Breast epithelium (tissue), 4 donors: ENCODE data around the gene DDX41. TPM values are rescaled to one million over a fixed set of nuclear protein-coding genes. Genes with fewer than 3 reads are reported as not detected.
"Not testable (repeated sequence)": the region's sequence is repeated elsewhere in the genome, so short reads cannot be mapped to it uniquely, and the experiment has no call there.

Source experiments
- DNase-seq, 2 donors: peaks; one replicate each; pipeline ENCODE4 v3.0.0-alpha.2; 2019; ENCODE audit warnings: low spot score in 2 of 2
- H3K27ac ChIP-seq, 2 donors: fragments of 200-600 bp; sonication (generic) in 1 of 2; one replicate each; pipeline ENCODE4 v1.5.1; 2016 to 2019; ENCODE audit warnings: mild to moderate bottlenecking in 1 of 2
- H3K27me3 ChIP-seq, 2 donors: fragments of 200-600 bp; sonication (generic) in 1 of 2; one replicate each; pipeline versions ENCODE4 v1.5.1 to v1.6.0; 2017 to 2019; ENCODE audit warnings: control low read depth in 1 of 2, mild to moderate bottlenecking in 1 of 2
- H3K36me3 ChIP-seq: fragments of 200-600 bp; one replicate; pipeline ENCODE4 v1.5.1; 2019
- H3K4me1 ChIP-seq, 2 donors: fragments of 200-600 bp; sonication (generic); one replicate each; pipeline ENCODE4 v1.5.1; 2016 to 2019; ENCODE audit warnings: control low read depth in 1 of 2
- H3K4me3 ChIP-seq, 3 donors: fragments of 200-600 bp; sonication (generic); 1 replicate in 2 of 3; 2 replicates in 1 of 3; pipeline ENCODE4 v1.5.1; 2016 to 2019; ENCODE audit warnings: mild to moderate bottlenecking in 3 of 3, moderate library complexity in 2 of 3
- H3K9me3 ChIP-seq, 2 donors: fragments of 200-600 bp; sonication (generic) in 1 of 2; one replicate each; pipeline ENCODE4 v1.5.1; 2016 to 2019; ENCODE audit warnings: control low read depth in 1 of 2
- CTCF ChIP-seq, 3 donors: fragments of 450-650 bp; IDR thresholded peaks; one replicate each; pipeline ENCODE4 v1.5.1; 2016 to 2017; ENCODE audit warnings: antibody characterized with exemption in 3 of 3, mild to moderate bottlenecking in 3 of 3, moderate library complexity in 3 of 3
- POLR2A ChIP-seq: fragments of 450-650 bp; IDR thresholded peaks from one replicate; pipeline ENCODE4 v1.6.1; 2016; ENCODE audit warnings: antibody characterized with exemption, mild to moderate bottlenecking, moderate library complexity
- POLR2AphosphoS5 ChIP-seq, 3 donors: sonication (generic); formaldehyde crosslinking; IDR thresholded peaks; one replicate each; pipeline ENCODE4 v1.6.1; 2017; ENCODE audit warnings: antibody characterized with exemption in 3 of 3
- intact Hi-C: fragments of 100-400 bp; cut with DNase I; formaldehyde crosslinking; loops from one replicate; pipeline ENCODE4 v1.15.1; 2023; ENCODE audit warnings: low total_unique reads
- total RNA-seq, 3 donors: library from RNA; depleted of rRNA; stranded (reverse); fragments of >200 nt; gene quantifications; one replicate each; pipeline ENCODE4 v1.1.0, GENCODE V29; 2016

Gene DDX41
- total RNA-seq, 3 donors from 2014 or later: 76.0 to 110 (median 103) TPM

- H3K27ac ChIP-seq: peak overlapping the region; percentile 54 to 66
- H3K4me3 ChIP-seq: no peak overlapping the region
- TF ChIP-seq POLR2A (no peak), POLR2AphosphoS5 (IDR thresholded peaks at IDR 0.05) (no peak), CTCF (IDR thresholded peaks at IDR 0.05) (no peak)
- intact Hi-C loops: no loop called here
- H3K27me3 ChIP-seq: no peaks in the 10 kb centered on the region
- peaks cover 9 to 11% of the 10 kb centered on the region in 2 donors for H3K4me1 ChIP-seq
- peak in 1 of 2 donors; percentile 6 for DNase-seq
- H3K9me3 ChIP-seq: no peaks in the 10 kb centered on the region
- no peaks in the 10 kb centered on the region for H3K36me3 ChIP-seq
Observed at GRCh38 chr5:177537389-177538361, 20.9 kb upstream of the DDX41 start.

GRCh38 chr5:177536386-177536785 is 19.6 kb upstream of the DDX41 start:
- H3K27ac ChIP-seq: no peak overlapping the region
- H3K27me3 ChIP-seq: no peaks in the 10 kb centered on the region
- peaks cover 9 to 11% of the 10 kb centered on the region in 2 donors for H3K4me1 ChIP-seq
- peak in 1 of 2 donors; percentile 42 for DNase-seq
- no peak for TF ChIP-seq POLR2A
- no peak for TF ChIP-seq POLR2AphosphoS5 (IDR thresholded peaks at IDR 0.05)
- no peak for TF ChIP-seq CTCF (IDR thresholded peaks at IDR 0.05)
- H3K36me3 ChIP-seq: no peaks in the 10 kb centered on the region
- intact Hi-C loops: no loop called here
- no peaks in the 10 kb centered on the region for H3K9me3 ChIP-seq
- H3K4me3 ChIP-seq: no peak overlapping the region

- Histone ChIP-seq H3K4me3 (no peak overlapping the region), H3K4me1 (peaks cover 9 to 11% of the 10 kb centered on the region in 2 donors), H3K36me3 (no peaks in the 10 kb centered on the region), H3K27ac (no peak overlapping the region), H3K27me3 (no peaks in the 10 kb centered on the region), H3K9me3 (no peaks in the 10 kb centered on the region)
- no peak for TF ChIP-seq POLR2AphosphoS5 (IDR thresholded peaks at IDR 0.05)
- no peak for TF ChIP-seq POLR2A
- no peak for TF ChIP-seq CTCF (IDR thresholded peaks at IDR 0.05)
- intact Hi-C loops: no loop called here
- peak in 1 of 2 donors; percentile 36 for DNase-seq
Observed at GRCh38 chr5:177535125-177535524, 18.4 kb upstream of the DDX41 start.

- H3K9me3 ChIP-seq, H3K36me3 ChIP-seq, H3K27ac ChIP-seq, intact Hi-C loops, H3K27me3 ChIP-seq, H3K4me3 ChIP-seq: not testable (repeated sequence)
- H3K4me1 ChIP-seq: peaks cover 9 to 11% of the 10 kb centered on the region in 2 donors
- peak in 1 of 2 donors; percentile 22 for DNase-seq
Observed at GRCh38 chr5:177534433-177534832, 17.7 kb upstream of the DDX41 start.

- H3K4me1 ChIP-seq: no peaks in the 10 kb centered on the region
- no peaks in the 10 kb centered on the region for H3K36me3 ChIP-seq
- peak in 1 of 2 donors; percentile 19 for DNase-seq
- no peak overlapping the region for H3K4me3 ChIP-seq
- intact Hi-C loops: loop anchor here (1.0 kb wide), 1 partner anchor 37 kb away; no protein-coding TSS in a partner anchor
- H3K27ac ChIP-seq: no peak overlapping the region
- no peaks in the 10 kb centered on the region for H3K27me3 ChIP-seq
- no peaks in the 10 kb centered on the region for H3K9me3 ChIP-seq
- TF ChIP-seq POLR2AphosphoS5 (IDR thresholded peaks at IDR 0.05) (no peak), CTCF (IDR thresholded peaks at IDR 0.05) (no peak), POLR2A (no peak)
Observed at GRCh38 chr5:177531209-177531940, 14.6 kb upstream of the DDX41 start.
